ENCODE measurements around the gene PGS1.
"Not testable (repeated sequence)": the region's sequence is repeated elsewhere in the genome, so short reads cannot be mapped to it uniquely, and the experiment has no call there.

Gene PGS1, protein sequence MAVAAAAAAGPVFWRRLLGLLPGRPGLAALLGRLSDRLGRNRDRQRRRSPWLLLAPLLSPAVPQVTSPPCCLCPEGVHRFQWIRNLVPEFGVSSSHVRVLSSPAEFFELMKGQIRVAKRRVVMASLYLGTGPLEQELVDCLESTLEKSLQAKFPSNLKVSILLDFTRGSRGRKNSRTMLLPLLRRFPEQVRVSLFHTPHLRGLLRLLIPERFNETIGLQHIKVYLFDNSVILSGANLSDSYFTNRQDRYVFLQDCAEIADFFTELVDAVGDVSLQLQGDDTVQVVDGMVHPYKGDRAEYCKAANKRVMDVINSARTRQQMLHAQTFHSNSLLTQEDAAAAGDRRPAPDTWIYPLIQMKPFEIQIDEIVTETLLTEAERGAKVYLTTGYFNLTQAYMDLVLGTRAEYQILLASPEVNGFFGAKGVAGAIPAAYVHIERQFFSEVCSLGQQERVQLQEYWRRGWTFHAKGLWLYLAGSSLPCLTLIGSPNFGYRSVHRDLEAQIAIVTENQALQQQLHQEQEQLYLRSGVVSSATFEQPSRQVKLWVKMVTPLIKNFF

DNA sequence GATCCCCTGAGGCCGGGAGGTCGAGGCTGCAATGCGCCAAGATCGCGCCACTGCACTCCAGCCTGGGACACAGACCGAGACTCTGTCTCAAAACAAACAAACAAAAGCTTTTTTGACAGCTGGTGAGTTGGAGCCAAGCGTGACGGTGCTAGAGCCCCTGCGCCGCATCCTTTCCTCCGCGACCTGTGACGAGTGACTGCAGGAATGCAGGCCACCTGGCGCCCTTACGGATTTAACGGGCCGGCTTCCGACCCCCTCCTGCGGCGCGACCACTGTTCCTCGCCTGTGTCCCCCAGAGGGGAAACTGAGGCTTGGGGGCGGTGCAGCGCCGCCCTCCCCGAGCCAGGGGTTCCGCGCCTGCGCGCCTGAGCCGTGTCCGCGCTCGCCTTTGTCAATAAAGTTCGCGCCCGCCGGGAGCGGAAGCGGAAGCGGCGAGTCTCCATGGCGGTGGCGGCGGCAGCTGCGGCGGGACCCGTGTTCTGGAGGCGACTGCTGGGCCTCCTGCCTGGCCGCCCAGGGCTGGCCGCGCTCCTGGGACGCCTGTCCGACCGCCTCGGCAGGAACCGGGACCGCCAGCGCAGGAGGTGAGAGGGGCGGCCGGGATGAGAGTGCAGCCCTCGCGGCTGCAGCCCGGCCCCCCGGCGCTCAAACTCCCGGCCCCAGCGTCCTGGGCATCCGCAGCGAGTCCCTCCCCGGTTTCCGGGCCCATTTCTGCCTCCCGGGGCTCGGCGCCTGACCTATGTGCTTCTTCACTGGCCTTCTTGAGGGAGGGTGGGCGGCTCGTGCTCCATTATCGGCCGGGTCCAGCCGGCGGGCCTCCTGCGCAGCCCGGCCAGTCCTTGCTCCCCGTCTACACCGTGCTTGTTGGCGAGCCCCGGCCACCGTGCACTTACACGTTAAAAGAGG is at the start of gene PGS1:
PGS1 (plus strand) TSS at position 425 of the 906 bp plus-strand sequence; CDS start at position 442, 17 bp downstream.
- peak; percentile 81 for DNase-seq

DNA sequence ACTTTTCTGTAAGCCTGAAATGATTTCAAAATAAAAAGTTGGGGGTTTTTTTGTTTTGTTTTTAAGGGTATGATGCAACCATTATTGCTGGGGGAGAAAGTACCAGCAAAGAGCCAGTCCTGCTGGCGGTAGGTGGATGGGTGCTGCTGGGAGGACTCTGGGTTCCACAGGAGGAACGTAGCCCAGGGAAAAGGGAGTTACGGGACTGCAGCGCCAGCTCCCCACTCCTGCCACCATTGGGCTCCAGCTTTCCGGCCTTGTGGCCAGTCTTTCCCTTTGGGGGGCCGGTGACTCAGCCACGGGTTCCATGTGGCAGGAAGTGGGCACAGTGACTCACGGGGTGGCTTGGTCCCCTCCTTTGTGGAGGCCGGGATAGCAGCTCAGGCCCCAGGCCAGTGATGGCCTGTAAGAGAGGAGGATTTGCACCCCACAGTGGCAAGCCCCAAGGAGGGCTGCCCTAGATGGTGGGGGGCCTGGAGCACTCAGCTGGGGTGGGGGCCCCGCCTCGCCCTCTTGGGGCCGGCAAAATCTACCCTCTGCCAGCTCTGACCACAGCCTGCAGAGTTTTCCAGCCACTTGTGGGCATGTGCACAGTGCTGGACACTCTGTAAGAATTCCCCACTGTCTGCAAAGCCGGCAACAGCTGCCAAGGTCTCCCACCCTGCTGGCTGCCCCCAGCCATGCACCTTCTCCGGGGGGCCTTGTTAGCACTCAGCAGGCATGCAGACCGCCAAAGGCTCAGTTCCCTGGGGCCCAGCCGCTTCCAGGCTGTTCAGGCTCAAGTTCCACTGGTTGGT is 49.0 kb upstream of the PGS1 start:
- peak; percentile 27 for DNase-seq

DNA sequence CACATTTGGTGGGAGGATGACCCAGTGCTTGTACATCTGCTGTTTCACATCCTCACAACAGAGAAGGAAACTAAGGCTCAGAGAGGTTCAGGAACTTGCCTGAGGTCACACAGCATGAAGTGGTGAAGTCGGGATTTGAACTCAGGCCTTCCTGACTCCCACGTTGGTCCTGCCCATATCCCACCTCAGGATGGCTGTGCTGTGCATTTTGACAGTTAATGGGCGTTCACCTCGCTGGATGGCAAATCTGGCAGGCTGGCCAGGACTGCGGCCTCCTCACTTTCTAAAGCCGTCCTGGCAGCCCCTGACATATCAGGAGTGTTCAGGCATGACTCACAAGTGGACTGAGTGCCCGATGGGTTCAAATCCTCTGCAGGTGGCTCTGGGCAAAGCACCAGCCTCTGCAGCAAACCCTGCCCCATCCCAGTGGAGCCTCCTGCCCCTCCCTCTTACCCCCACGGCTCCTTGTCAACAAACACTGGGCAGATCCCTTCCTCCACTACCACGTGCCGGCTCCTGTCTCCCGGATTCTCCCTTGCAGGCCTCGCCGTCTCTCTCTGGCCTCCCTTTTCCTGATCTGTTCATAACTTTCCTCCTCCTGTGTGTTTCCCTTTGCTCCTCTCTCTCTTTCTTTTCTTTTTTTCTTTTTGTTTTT is 47.8 kb upstream of the PGS1 start:
- no peak for DNase-seq

DNA sequence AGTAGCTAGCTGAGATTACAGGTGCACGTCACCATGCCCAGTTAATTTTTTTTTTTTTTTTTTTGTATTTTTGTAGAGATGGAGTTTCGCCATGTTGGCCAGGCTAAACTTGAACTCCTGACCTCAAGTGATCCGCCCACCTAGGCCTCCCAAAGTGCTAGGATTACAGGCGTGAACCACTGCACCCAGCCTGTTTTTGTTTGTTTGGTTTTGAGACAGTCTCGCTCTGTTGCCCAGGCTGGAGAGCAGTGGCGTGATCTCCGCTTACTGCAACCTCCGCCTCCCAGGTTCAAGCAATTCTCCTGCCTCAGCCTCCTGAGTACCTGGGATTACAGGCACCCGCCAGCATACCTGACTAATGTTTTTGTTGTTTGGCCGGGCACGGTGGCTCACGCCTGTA is 47.1 kb upstream of the PGS1 start:
- DNase-seq, result not testable (repeated sequence)

DNA sequence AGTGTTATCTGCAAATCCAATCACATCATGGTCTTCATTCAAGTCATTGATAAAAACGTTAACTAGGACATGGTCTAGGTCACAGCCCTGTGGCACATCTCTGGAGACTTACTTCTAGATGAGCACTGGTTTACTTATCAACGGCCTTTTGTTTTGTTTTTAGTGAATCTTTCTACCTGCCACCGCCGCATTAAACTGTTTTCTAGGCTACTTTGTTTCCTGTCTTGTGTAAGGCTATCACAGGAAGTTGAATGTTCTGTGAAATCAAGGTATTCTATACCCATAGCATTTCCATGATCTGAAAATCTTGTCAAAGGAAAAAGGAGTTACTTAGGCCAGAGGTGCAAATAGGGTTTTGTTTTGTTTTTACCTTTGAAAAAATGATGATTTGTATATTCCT is 45.5 kb upstream of the PGS1 start:
- DNase-seq, result no peak

DNA sequence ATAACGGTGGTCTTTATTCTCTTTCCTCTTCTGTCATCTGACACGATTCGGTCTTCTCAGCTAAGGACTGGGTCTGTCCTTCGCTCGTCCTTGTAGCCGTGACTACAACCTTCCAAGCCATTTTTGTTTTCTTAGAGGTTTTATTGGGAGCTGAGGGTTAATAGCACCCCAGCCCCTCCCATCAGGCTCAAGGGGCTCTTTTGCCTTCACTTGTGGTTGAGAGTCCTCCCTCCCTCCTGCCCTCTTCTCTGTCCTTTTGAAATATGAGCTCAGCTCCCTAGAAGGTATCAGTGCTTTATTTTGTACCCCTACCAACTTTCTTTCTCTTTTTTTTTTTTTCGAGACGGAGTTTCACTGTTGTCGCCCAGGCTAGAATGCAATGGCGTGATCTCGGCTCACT is 43.2 kb upstream of the PGS1 start:
- DNase-seq, result no peak

DNA sequence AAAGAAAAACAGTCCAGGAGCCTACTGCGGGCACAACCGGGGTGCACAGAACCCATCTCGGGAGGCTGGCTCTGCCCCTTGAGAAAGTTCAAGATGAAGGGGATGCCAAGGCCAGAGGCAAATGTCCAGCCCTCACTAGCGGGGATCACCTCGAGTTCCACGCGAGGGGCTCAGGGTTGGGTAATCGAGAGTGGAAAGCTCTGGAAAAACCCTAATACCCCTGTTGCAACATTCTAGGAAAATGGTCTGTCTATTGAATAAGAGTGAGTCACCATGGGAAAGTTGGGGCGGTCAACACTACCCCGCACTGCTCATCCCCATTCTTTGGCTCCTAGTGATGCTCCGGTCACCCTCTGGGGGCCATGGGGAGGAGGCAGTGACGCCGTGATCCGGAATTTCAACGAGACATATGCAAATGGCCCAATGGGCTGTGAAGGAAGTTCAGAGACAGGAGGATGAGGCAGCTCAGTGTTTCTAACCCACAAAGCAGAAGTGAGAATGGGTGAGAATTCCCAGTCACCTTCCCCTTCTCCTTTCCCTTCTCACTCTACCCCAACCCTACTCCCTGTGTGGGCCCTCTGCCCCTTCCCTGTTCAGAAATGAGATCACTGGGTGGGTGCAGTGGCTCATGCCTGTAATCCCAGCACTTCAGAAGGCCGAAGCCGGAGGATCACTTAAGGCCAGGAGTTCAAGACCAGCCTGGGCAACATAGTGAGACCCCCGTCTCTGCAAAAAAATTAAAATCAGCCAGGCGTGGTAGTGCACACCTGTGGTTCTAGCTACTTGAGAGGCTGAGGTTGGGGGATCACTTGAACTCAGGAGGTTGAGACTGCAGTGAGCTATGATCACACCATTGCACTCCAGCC is 41.0 kb upstream of the PGS1 start:
- DNase-seq, result no peak

DNA sequence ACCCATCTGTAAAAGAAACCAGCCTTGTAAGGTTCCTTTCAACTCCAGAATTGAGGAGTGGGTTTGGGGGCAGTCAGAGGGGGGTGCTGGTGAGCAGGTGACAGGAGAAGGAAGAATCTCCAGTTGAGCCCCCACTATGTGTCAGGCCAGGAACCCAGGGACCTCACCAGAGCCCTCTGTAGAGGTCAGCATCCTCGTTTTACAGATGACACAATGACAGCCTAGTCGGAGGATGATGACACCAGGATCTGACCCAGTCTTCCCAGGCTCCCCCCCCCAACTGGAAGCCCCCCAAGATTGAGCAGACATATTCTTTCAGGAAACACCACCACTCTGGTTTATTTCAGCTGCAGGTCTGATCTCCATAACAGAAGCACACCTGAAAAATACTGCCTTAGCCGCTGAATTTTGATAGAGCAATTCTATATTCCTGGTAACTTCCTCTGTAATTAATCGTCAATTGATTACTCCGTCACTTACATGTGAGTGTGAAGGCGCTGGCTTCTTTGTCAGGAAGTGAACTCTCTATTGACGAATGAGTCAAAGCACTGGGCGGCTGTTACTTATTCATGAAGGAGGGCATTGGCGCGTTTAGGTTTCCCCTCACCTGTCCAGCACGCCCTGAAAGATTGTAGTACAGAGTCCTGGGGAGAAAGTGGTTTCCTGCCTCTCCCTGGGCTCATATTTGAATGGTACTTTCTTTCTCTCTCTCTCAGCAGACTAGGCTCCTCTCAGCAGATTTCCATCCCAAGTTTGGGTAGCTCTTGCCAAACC is 39.8 kb upstream of the PGS1 start:
- DNase-seq, result no peak

DNA sequence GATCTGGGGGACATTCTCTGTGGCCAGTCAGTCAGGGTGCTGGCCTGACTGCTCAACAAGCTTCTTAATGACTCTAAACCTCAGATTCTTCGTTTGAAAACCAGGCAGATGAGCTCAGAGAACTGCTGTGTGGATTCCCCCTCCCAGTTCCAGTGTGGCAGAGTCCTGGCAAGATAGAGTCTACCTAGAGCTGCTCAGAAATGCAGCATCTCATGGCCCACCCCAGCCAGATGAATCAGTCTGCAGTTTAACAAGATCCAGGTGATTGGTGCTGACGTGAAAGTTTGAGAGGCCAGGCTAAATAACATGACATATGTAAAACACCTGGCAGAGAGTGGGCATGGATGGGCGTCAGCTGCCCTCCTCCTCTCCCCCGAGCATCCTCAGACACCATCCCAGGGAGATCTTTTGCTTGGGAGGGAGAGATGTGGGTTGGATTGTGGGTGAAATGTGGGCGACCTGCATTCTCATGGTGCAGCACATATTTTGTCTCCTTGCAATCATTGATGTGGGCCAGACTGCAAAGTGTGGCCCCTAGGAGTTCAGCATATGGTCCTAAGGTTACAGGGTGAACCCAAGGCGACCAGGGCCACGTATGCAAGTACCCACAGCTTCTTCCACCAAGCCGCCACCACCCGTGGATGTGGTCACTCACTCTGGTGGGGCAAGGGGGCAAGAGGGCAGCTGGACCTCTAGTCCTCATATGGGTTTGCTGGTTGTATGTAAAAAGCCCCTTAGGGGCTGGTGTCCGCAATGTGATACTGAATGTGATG is 38.1 kb upstream of the PGS1 start:
- DNase-seq, result no peak

DNA sequence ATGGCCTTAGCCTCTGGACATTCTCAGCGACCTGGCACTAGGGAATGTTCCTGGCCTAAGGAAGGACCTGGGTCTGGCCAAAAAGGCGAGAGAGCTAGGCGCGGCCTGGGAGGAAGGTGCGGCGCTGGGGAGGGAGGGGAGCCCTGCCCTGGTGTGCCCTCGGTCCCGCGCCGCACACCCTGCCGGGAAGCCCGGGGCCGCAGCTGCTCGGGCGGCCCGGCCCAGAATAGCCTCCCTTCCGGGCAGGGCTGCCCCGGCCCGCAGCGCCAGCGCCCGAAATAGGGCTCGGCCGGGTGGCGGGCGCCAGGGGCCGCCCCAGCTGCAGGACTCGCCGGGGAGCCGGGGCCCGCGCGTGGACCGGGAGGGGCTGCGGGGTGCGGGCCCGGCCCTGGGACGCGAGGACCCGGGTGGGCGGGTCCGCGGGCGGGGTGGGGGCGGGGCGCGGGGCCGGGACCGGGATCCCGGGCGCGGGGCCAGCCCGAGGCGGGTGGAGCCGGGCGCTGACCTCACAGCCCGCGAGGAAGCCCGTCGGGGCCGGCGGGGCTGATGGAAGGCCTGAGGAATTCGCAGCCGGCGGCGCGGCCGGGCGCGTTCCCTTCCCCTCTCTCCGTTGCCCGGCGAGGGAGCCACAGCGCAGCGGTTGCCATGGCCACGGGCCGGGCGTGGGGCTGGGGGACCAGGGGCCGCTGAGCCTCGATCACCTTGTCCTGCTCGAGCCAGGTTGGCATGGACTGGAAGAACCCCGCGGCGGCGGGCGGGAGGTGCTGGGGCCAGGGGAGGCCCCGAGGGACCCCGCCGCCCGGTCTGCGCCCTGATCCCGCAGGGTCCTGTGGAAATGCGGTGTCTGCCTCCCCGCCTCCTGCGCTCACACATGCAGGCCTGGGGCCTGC is 36.6 kb upstream of the PGS1 start:
- DNase-seq, result no peak

DNA sequence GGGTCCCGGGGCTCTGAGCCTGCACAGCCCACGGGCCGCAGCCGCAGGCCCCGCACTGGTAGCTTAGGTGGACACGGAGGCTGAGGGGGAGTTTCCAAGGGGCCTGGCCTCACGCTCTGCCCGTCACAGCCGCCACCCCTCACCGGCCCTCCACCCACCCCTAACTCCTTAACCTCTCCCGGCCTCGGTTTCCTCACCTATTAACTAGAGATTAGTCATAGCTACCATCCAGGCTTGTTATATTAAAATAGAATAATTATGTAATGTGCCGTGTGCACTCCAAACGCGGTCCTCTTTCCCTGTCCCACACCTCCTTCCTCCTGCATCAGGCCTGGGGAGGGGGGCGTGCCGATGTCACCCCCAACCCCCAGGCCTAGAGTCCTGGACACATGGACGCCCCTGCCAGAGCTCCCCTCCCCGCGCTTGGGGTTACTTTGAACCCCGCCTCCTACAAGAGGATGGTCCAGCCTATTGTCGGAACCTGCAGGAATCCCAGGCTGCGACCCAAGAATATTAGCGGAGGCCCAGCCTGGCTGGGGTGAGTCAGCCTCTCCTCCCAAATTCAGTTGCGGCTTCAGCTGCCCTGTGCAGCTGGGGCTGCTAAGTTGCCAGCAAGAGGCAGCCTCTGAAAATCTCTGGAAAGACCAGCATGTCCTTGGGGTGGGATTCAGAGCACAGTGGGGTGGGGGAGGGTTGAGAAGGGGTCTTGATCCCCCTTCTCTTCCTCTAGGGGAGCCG is 35.8 kb upstream of the PGS1 start:
- no peak for DNase-seq

DNA sequence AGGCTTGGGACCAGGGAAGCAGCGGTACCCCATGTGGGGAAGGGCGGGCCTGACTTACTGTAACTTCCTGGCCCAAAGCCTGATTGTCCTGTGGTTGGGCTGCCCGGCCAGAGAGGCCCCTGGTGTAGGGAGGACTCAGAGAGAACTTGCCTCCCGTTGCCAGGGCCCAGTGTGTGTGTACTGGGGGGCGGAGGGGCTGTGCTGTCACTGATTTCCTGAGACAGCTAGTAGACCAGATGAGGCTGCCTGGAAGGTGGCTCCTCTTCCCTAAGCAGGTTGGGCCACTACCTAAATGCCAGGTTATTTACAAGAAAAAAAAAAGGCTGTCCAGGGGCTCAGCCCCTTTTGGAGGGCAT is 35.3 kb upstream of the PGS1 start:
- no peak for DNase-seq

DNA sequence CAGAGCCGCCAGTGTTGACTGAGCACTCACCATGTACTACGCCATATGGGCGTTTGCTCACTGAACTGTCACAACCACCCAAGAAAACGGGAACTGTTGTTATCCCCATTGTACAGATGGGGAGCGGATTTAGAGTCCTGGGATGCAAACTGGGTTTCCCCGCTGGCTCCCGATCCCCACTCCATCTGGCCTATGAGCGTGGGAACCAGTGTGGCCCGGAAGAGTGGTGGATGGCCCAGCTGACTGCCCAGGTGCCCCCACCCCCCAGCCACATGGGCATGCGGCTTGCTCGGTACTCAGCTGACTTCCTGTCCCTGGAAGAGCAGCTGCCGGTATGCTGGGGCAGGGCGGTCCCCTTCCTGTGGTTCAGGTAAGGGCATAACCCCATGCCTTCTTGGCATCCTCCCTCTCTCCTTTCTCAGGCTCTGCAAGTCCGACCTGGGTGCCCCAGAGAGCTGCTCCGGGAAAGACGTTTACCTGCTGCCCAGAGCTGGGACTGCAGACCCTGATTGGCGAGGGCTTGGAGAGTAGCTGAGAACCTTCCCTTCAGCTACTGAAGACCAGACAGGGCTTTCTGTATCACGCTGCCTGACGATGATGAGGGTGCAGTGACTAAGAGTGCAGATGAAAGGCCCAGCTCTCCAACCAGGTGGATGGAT is 34.8 kb upstream of the PGS1 start:
- DNase-seq, result peak; percentile 80

DNA sequence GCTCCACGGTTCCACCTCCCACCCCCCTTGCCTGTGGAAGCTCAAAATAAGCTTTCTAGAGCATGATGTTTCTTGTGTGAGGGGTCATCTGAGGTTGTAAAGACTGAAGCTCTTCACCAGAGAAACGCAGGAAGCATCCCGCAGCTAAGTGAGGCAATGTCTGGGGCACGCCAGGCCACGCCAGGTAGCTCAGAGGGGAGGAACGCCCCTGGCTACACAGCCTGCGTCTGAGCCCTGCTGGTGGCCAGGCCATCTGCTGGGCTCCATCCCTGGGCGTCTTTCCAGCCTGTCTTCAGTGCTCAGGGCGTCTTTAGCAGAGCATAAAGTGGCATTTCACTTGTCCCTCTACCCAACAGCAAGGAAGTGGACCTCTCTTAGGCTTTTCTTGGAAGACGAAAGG is 33.8 kb upstream of the PGS1 start:
- no peak for DNase-seq

DNA sequence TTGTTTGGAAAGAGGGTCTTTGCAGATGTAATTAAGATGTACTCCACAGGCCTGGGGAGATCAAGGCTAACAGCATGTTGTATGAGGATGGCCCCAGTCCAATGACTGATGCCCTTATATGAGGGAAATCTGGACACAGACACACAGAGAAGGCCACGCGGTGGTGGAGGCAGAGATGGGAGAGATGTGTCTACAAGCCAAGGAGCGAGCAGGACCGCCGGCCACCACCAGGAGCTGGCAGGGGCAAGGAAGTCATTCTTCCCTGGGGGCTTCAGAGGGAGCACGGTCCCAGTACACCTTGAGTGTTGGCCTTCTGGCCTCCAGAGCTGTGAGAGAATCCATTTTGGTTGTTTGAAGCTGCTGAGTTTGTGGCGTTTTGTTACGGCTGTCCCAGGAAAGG is 33.3 kb upstream of the PGS1 start:
- no peak for DNase-seq

DNA sequence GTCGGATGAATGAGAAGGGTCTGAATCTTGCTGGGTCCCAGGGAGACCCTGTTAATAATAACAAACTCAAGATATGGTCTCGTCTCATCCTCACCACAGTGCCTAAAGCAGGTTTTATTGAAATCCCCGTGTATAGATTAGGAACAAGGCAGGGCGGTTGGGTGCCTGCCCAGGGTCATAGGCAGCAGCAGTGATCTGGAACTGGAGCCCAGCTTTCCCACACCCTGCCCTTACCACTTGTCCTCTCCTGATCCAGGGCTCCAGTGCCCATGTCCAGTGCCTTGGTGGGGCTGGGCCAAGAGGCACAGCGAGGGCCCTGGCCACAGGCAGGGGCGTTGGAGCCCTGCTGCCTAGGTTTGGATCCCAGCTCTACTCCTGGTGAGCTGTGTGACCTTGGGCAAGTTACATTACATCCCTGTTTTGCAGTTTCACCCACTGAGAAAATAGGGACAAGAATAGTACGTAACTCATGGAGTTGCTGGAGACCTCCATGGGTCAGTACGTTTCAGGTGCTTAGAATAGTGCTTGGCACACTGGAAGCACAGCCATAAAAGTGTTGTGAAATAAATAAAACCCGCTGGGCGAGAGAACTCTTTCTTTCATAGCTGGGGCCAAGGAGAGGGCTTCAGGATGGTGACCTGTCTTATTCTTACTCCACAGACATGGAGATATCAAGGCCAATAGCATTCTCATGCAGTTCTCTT is 32.5 kb upstream of the PGS1 start:
- no peak for DNase-seq
